GM19452 (cell line): ENCODE measurements around the gene ELMO3.

Source experiments
- ATAC-seq: cut with Tn5 transposase; IDR thresholded peaks from one replicate; pipeline ENCODE4 v1.9.1; 2021; ENCODE audit not compliant: unreplicated experiment

Gene ELMO3

GRCh38 chr16:67163164-67163998, 35.5 kb upstream of the ELMO3 start:
- ATAC-seq: no peak

- no peak for ATAC-seq
These were observed 34.9 kb upstream of the ELMO3 start for GRCh38 chr16:67163999-67164558.

DNA sequence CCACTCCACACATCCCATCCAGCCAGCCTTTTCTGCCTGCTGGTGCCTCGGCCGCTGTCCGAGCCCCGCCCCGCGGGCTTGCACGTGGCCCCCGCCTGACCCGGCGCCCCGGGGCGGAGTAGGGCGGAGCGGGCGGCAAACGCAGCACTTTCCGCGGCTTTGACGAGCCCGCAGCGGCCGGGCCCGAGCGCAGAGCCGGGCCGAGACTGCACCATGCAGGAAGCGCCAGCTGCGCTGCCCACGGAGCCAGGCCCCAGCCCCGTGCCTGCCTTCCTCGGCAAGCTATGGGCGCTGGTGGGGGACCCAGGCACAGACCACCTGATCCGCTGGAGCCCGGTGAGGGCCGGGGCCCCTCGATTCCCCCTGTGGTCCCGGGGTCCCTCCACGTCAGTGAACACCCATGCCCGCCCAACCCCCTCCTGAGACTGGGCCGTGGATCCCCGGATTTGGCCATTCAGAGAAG, 34.3 kb upstream of the ELMO3 start, which contains the start of gene HSF4:
Gene HSF4 (plus strand): TSS at position 147 of the 463 bp plus-strand sequence. CDS start 67 bp downstream, at position 214.
- no peak for ATAC-seq

DNA sequence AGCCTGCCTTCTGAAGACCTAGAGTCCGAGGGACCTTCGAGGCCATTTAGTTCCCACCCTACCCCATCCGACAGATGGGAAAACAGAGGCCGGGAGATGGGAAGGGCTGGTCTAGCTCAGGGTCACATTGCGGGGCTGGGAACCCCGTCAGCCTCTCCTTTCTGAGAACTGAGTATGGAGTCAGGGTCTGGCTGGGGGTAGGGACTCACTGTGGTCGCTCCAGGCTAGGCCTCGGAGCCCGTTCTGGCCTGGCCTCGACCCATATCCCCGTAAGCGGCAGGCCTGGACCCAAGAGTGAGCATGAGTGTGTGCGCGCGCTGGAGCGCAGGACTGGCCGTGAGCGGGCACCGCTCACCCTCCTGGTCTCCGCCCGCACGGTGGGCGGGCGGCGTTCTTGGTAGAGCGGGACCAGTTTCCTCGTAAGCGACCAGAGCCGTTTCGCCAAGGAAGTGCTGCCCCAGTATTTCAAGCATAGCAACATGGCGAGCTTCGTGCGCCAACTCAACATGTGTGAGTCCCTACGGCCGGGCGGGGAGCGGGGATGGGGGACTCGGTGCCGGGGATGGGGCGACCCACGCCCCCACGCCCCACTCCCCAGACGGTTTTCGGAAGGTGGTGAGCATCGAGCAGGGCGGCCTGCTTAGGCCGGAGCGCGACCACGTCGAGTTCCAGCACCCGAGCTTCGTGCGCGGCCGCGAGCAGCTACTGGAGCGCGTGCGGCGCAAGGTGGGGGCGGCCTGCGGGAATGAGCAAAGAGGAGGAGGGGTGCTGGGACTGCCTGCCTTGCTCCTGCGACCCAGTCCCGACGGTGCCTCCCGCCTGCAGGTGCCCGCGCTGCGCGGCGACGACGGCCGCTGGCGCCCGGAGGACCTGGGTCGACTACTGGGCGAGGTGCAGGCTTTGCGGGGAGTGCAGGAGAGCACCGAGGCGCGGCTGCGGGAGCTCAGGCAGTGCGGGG, 33.5 kb upstream of the ELMO3 start:
- no peak for ATAC-seq

DNA sequence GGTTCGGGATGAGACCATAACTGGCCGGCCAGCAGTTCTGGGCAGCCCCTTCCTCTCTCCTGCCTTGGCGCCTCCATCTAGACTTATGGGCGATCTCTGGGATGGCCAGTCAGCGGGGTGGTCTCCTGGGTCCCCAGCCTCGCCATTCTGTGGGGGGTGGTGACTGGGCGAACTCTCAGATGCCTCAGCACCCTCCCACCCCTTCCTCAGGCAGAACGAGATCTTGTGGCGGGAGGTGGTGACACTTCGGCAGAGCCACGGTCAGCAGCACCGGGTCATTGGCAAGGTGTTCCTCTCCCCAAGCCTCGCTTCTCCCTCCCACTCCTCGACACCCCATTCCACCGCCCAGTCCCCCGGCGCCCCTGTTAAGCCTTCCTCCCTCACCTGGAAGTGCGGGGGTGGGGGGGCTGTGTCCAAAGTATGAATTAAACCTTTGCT, 32.8 kb upstream of the ELMO3 start:
- ATAC-seq: no peak

- no peak for ATAC-seq
These were observed 32.2 kb upstream of the ELMO3 start for GRCh38 chr16:67166598-67167168.

DNA sequence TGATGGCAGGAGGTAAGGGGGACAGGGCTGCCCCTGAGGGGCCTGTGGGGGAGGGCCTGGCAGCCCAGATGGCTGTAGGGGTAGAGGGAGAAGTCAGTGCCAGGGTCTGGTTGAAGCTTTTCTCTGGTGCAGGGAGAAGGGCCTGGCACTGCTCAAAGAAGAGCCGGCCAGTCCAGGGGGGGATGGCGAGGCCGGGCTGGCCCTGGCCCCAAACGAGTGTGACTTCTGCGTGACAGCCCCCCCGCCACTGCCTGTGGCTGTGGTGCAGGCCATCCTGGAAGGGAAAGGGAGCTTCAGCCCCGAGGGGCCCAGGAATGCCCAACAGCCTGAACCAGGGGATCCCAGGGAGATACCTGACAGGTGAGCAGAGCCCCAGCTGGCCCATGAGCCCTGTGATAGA, 31.3 kb upstream of the ELMO3 start:
- ATAC-seq: no peak

DNA sequence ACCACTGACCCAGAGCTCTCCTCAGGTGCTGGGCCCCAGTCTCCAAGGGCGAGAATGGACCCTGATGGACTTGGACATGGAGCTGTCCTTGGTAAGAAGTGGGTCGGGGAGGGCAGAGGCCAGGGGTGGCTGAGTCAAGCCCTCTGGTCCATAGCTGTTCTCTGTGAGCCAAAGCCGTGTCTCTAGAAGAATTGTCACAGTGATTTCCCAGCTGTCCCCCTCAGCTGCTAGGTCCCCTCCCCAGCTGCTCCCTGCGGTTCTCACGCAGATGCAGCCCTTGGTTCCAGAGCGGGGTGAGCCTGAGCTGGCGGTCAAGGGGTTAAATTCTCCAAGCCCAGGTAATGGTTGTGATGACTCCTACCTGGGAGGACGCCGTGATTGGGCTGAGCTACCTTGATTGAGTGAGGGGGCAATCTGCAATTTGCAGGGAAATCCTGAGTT, 29.9 kb upstream of the ELMO3 start:
- no peak for ATAC-seq

DNA sequence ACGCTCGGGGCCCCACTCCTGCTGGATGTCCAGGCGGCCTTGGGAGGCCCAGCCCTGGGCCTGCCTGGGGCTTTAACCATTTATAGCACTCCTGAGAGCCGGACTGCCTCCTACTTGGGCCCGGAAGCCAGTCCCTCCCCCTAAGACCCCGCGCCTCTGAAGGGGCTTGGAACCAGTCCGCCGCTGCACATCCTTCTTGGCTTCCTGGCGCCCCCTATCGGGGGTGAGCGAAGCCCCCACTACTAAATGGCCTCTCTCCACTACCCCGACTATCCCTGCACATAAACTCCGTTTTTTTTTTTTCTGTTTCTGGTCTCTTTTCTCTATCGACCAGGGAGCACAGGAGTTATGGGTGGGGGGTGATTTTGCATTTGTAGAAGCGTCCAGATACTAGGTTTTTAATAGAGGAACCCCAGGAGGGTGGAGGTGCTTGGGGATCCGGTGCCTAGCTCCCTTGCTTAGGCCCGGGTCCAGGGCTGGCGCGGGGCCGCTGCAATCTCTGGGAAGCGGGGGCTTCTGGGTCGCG, 29.2 kb upstream of the ELMO3 start:
- no peak for ATAC-seq

DNA sequence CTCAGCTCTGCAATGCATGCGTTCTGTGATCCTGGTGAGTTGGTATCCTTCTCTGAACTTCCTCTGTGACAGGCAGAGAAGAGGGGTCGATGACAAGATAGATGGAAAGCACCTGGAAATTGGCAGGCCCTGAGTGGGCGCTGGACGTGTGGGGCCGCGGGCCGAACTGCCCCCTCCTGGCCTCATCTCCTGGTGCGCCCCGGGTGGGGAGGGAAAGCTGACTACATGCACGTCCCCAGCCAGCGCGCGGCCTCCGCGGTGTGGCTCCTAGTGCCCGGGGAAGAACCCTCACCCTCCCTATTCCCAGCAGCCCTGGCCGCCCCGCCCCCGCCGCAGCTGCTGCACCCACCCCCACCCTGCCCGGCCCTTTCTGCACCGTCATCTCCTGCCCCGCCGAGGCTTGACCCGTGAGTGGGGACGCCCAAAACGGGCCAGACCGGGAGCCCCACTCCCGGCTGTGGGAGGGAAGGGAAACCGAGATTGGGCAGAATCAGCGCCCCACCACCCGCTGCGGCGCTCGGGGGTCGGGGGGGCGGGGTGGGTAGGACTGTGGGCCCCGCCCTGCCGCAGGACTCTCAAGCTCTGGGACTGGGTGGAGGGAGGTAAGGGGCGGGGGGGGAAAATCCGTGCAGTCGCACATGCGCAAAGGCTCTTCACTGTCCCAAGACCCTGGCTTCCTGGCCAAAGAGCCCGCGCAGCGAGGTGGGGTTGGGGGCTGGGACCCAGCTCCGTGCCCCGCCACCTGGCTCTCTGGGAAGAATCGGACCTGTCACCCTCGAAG, 28.6 kb upstream of the ELMO3 start, which contains the start of gene NOL3:
Gene NOL3 (plus strand): TSS at position 371 of the 781 bp plus-strand sequence.
- ATAC-seq: peak; percentile 34

- ATAC-seq: peak; percentile 8
These were observed 27.8 kb upstream of the ELMO3 start for GRCh38 chr16:67170949-67171649.

DNA sequence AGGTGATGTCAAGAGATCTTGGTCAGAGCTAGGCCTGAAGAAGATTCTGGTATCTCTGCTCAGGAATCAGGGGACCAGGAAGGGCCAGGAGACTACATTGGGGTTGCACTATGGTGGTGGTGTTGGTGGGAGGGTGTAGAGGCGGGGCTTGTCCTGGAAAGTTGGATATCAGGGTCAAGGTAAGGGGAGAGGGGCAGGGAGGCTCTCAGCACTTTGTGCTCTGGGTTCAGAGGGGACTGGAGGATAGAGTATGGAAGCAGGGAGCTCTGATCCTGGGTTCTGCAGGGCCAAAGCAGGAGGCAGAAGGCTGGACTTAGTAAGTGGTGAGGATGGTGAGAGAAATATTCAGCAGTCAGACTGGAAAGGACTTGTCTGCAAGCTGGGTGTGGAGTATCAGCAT, 25.6 kb upstream of the ELMO3 start:
- no peak for ATAC-seq

DNA sequence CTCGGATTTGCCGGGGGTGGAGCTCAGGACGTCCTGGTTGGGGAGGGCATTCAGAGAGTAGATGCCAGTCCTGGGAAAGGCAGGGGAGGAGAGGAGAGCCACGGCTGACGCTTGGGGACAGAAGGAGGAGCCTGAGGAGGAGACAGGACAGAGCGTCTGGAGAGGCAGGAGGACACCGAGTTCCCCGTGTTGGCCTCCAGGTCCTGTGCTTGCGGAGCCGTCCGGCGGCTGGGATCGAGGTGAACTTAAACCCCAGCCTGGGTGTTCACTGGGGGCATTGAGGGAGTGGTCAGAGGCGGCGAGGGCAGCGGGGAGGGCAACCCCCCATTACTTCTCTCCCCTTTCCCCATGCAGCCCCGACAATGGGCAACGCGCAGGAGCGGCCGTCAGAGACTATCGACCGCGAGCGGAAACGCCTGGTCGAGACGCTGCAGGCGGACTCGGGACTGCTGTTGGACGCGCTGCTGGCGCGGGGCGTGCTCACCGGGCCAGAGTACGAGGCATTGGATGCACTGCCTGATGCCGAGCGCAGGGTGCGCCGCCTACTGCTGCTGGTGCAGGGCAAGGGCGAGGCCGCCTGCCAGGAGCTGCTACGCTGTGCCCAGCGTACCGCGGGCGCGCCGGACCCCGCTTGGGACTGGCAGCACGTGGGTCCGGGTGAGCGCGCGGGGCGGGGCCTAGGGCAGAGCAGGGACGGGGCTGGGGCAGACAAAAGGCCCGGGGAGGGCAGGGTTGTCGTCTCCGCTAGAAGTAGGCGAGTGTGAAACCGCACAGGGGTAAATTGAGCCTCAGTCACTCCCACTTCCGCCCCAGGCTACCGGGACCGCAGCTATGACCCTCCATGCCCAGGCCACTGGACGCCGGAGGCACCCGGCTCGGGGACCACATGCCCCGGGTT, 24.9 kb upstream of the ELMO3 start:
- peak; percentile 40 for ATAC-seq

GRCh38 chr16:67174706-67175231, 24.2 kb upstream of the ELMO3 start:
- no peak for ATAC-seq

DNA sequence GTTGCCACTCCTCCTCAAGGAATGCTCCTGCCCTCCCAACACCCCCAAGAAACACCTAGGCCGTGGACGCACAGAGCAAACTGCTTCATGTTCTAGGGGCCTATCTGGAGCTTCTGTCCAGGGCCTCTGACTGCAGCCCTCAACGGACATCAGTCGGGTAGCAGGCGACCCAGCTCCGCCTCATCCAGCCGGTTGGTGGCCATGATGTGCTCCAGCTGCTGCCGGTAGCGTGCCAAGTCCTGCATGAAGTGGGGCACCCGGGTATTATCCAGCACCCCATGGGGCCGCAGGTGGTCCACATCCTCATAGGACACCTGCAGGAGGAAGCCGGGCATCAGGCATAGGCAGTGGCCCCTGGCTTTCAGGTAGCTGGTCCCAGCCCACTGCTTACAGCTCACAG, 22.3 kb upstream of the ELMO3 start:
- ATAC-seq: no peak

DNA sequence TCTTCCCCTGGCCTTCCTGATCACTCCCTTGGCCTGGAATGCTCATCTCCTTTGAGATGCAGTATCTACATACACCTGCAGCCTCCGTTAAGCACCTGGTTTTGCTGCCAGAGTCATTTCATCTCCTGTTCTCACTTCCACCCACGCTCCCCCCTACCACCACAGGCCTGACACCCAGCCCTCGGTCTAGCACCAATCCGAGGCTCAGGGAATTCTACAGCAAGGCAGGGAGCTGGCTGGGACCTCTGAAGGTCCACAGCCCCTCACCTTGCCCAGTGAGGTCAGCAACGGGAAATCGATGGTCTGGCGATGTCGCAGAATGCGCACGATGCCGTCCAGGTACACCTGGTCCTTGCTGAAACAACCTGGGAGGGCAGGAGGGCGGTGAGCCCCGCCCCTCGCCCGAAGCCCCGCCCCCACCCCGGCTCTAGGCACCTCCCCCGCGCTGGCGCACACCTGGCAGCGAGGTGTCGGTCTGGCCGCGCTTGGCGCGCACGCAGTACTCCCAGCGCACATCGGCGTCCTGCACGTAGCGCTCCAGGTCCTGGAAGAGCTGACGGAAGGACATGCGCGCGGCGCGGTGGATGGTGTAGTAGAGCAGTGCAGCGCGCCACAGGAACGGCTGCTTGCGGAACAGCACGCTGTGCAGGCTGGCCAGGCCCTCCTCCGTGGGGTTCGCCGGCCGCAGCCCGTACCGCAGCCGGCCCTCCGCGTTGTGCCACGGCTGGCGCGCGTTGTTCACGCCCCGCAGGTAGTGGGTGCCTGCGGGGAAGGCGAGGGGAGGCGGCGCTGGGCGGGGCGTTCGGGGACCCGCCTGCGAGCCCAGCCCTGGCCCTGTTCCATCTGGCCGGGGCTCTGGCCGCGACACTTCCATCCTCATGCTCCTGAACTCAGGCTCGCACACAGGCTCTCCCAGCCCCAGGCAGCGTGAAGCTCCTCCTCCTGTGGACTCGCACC, 20.9 kb upstream of the ELMO3 start:
- ATAC-seq: no peak
